Measurements from ENCODE around the gene KAT7. TPM values are rescaled to one million over a fixed set of nuclear protein-coding genes. Genes with fewer than 3 reads are reported as not detected.

The KAT7 gene
- total and polyA plus RNA-seq, 10 of the 15 experiments (the other 5 are each of a cell fraction or from before 2014, with no cell fraction given) = 6.6 to 45.8 (median 26.3) TPM

- TF ChIP-seq MEF2A (IDR thresholded peaks at IDR 0.05; ENCODE audit: insufficient read depth, low read depth, low read length) = peak; percentile 65; the same call in 1 of the 2 replicates
- TF ChIP-seq ETV6 (conservative IDR thresholded peaks at IDR 0.05 in 1 of 2, IDR thresholded peaks at IDR 0.05 in 1 of 2; ENCODE audit: borderline replicate concordance in 1 of 2, low read depth in 1 of 2) = peak in 1 of 2 experiments; percentile 70; a peak in 2 of 4 replicates
- TF ChIP-seq BHLHE40 (IDR thresholded peaks at IDR 0.05; ENCODE audit: borderline replicate concordance in 1 of 2, low read depth in 2 of 2, low read length in 1 of 2) = peak; percentile 76 to 83
- peak; percentile 58 for TF ChIP-seq CREB1 (IDR thresholded peaks at IDR 0.05; ENCODE audit: low read depth)
- TF ChIP-seq NFYA (IDR thresholded peaks at IDR 0.05; ENCODE audit: borderline replicate concordance, low read depth, low read length) = no peak
- no peak for TF ChIP-seq NFYB (IDR thresholded peaks at IDR 0.05; ENCODE audit: insufficient read depth, low read depth, low read length)
- peak; percentile 96 for TF ChIP-seq TCF12 (IDR thresholded peaks at IDR 0.05; ENCODE audit: low read depth, low read length)
- TF ChIP-seq, protein P1, sequence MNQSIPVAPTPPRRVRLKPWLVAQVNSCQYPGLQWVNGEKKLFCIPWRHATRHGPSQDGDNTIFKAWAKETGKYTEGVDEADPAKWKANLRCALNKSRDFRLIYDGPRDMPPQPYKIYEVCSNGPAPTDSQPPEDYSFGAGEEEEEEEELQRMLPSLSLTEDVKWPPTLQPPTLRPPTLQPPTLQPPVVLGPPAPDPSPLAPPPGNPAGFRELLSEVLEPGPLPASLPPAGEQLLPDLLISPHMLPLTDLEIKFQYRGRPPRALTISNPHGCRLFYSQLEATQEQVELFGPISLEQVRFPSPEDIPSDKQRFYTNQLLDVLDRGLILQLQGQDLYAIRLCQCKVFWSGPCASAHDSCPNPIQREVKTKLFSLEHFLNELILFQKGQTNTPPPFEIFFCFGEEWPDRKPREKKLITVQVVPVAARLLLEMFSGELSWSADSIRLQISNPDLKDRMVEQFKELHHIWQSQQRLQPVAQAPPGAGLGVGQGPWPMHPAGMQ (IDR thresholded peaks at IDR 0.05; ENCODE audit: borderline replicate concordance) = no peak
- TF ChIP-seq POU2F2 (IDR thresholded peaks at IDR 0.05; ENCODE audit: borderline replicate concordance, low read depth, low read length) = peak; percentile 76; the same call in 1 of the 3 replicates
- TF ChIP-seq, protein P2, sequence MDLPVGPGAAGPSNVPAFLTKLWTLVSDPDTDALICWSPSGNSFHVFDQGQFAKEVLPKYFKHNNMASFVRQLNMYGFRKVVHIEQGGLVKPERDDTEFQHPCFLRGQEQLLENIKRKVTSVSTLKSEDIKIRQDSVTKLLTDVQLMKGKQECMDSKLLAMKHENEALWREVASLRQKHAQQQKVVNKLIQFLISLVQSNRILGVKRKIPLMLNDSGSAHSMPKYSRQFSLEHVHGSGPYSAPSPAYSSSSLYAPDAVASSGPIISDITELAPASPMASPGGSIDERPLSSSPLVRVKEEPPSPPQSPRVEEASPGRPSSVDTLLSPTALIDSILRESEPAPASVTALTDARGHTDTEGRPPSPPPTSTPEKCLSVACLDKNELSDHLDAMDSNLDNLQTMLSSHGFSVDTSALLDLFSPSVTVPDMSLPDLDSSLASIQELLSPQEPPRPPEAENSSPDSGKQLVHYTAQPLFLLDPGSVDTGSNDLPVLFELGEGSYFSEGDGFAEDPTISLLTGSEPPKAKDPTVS (IDR thresholded peaks at IDR 0.05; ENCODE audit: low read depth, low read length) = no peak
- 0 out of 2 replicates have a peak, but pooled peaks have one; percentile 1 for TF ChIP-seq NRF1 (conservative IDR thresholded peaks at IDR 0.05; ENCODE audit: low read depth, low read length)
- TF ChIP-seq ZSCAN29 (IDR thresholded peaks at IDR 0.05) = no peak
- TF ChIP-seq SREBF2 (IDR thresholded peaks at IDR 0.05; ENCODE audit: low read length) = no peak
- TF ChIP-seq BMI1 (IDR thresholded peaks at IDR 0.05; ENCODE audit: borderline replicate concordance) = no peak
- 0 out of 2 replicates have a peak, but pooled peaks have one; percentile 48 for TF ChIP-seq TARDBP (IDR thresholded peaks at IDR 0.05; ENCODE audit: borderline replicate concordance)
- TF ChIP-seq EGR1 (IDR thresholded peaks at IDR 0.05; ENCODE audit: borderline replicate concordance in 1 of 2, low read depth in 2 of 2, low read length in 2 of 2) = no peak
- peak; percentile 91 for TF ChIP-seq DPF2 (IDR thresholded peaks at IDR 0.05)
- peak; percentile 87 for TF ChIP-seq NR2F1 (conservative IDR thresholded peaks at IDR 0.05)
- TF ChIP-seq FOXK2 (IDR thresholded peaks at IDR 0.05) = no peak
- no peak for TF ChIP-seq PRDM15 (CRISPR knock-in tag; IDR thresholded peaks at IDR 0.05)
These were observed 39.7 kb upstream of the KAT7 start (continued) for GRCh38 chr17:49748791-49749190.

All from GM12878 (cell line).